Mesodermal cell (in vitro differentiated cells): ENCODE results near the gene KRTAP9-1.
"Not testable (repeated sequence)": the region's sequence is repeated elsewhere in the genome, so short reads cannot be mapped to it uniquely, and the experiment has no call there.

ENCODE experiments used
- H3K27ac ChIP-seq: 2 replicates; pipeline ENCODE4 v1.7.0; 2013; ENCODE audit warnings: mild to moderate bottlenecking, low read depth, low read length, moderate library complexity; ENCODE audit not compliant: severe bottlenecking
- H3K36me3 ChIP-seq: 2 replicates; pipeline ENCODE4 v1.7.1; 2013; ENCODE audit warnings: mild to moderate bottlenecking, low read length, moderate library complexity; ENCODE audit not compliant: control insufficient read depth, insufficient read depth
- H3K4me1 ChIP-seq: one replicate; pipeline ENCODE4 v1.7.1; 2013; ENCODE audit warnings: mild to moderate bottlenecking, low read length; ENCODE audit not compliant: insufficient read depth, control insufficient read depth, poor library complexity, severe bottlenecking
- H3K4me3 ChIP-seq: 2 replicates; pipeline ENCODE4 v1.7.0; 2013; ENCODE audit warnings: low read length, control low read depth, mild to moderate bottlenecking; ENCODE audit not compliant: insufficient read depth, poor library complexity, severe bottlenecking; ENCODE audit errors: extremely low read depth
- H3K9me3 ChIP-seq: 2 replicates; pipeline ENCODE4 v1.7.1; 2013; ENCODE audit warnings: mild to moderate bottlenecking, low read length, moderate library complexity; ENCODE audit not compliant: control insufficient read depth
- WGBS, 2 experiments: methylation state at CpG; one replicate each; pipeline ENCODE4 v1.1.5; 2013; ENCODE audit warnings: missing lambda C conversion rate in 2 of 2; ENCODE audit not compliant: insufficient coverage in 2 of 2; 5-methylcytosine and 5-hydroxymethylcytosine counted together

Gene KRTAP9-1

GRCh38 chr17:41223821-41224220 is 34.1 kb downstream of the KRTAP9-1 start:
- H3K9me3 ChIP-seq: no peaks in the 10 kb centered on the region
- no peak overlapping the region for H3K4me3 ChIP-seq
- H3K4me1 ChIP-seq: no peaks in the 10 kb centered on the region
- H3K36me3 ChIP-seq: no peaks in the 10 kb centered on the region
- H3K27ac ChIP-seq: no peak overlapping the region
- 67% methylated on average over 1 of the region's 2 CpGs; no CpG with 5 or more reads in 1 of the 2 experiments for WGBS, 2 experiments

GRCh38 chr17:41226051-41226450 is 36.4 kb downstream of the KRTAP9-1 start:
- no peak overlapping the region for H3K4me3 ChIP-seq
- 79 to 80% methylated on average over 2 to 3 of the region's 6 CpGs for WGBS, 2 experiments
- no peaks in the 10 kb centered on the region for H3K36me3 ChIP-seq
- no peaks in the 10 kb centered on the region for H3K4me1 ChIP-seq
- H3K27ac ChIP-seq: no peak overlapping the region
- no peaks in the 10 kb centered on the region for H3K9me3 ChIP-seq

- not testable (repeated sequence) for H3K9me3 ChIP-seq, H3K4me1 ChIP-seq, H3K27ac ChIP-seq, H3K4me3 ChIP-seq, H3K36me3 ChIP-seq
- WGBS, 2 experiments: 63 to 84% methylated on average over 2 of the region's 4 CpGs
Measured at GRCh38 chr17:41226598-41227095, 37.0 kb downstream of the KRTAP9-1 start, which contains the start of gene KRTAP9-2. Gene KRTAP9-2, plus strand, starts transcription at chr17:41226648. Its CDS starts 7 bp downstream, at chr17:41226655.

GRCh38 chr17:41230094-41230493 is 40.4 kb downstream of the KRTAP9-1 start:
- H3K27ac ChIP-seq: no peak overlapping the region
- no peak overlapping the region for H3K4me3 ChIP-seq
- H3K36me3 ChIP-seq: no peaks in the 10 kb centered on the region
- H3K9me3 ChIP-seq: no peaks in the 10 kb centered on the region
- no peaks in the 10 kb centered on the region for H3K4me1 ChIP-seq

- no peak overlapping the region for H3K4me3 ChIP-seq
- H3K36me3 ChIP-seq: no peaks in the 10 kb centered on the region
- no peaks in the 10 kb centered on the region for H3K9me3 ChIP-seq
- no peaks in the 10 kb centered on the region for H3K4me1 ChIP-seq
- 87% methylated on average over 6 of the region's 6 CpGs for WGBS, 2 experiments
- no peak overlapping the region for H3K27ac ChIP-seq
Measured at GRCh38 chr17:41231731-41232130, 42.0 kb downstream of the KRTAP9-1 start.

GRCh38 chr17:41232399-41233105 is 42.9 kb downstream of the KRTAP9-1 start, which contains the start of gene KRTAP9-3:
Gene KRTAP9-3, plus strand, starts transcription at chr17:41232449. Its CDS starts 53 bp downstream, at chr17:41232502.
- H3K4me3 ChIP-seq, H3K36me3 ChIP-seq, H3K27ac ChIP-seq, H3K4me1 ChIP-seq, H3K9me3 ChIP-seq: not testable (repeated sequence)
- WGBS, 2 experiments: 86 to 93% methylated on average over 1 of the region's 1 CpG

DNA sequence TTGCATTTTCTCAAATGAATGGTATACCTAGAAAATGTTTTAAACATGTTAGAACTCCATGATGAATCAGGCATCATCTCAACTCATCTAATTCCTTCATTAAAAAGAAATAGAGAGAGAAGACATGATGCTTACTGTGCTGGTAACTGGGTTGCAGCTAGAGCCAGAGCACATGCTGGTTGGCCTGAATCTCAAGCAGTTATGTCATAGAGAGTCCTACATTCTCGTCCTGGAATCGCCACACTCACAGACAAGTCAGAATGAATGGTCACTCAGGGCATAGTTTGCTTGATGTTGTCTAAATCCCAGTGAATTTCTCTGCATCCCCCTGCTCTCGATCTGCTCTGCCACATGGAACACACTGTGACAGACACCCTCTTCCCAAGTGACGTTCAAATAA is 47.4 kb downstream of the KRTAP9-1 start:
- not testable (repeated sequence) for H3K9me3 ChIP-seq, H3K36me3 ChIP-seq, H3K4me3 ChIP-seq, H3K27ac ChIP-seq, H3K4me1 ChIP-seq
- 65 to 69% methylated on average over 2 to 3 of the region's 4 CpGs for WGBS, 2 experiments

GRCh38 chr17:41237949-41238437 is 48.3 kb downstream of the KRTAP9-1 start, which contains the start of gene KRTAP9-8:
Gene KRTAP9-8, plus strand, starts transcription at chr17:41237999. Its CDS starts 53 bp downstream, at chr17:41238052.
- 29% methylated on average over 1 of the region's 3 CpGs; no CpG with 5 or more reads in 1 of the 2 experiments for WGBS, 2 experiments
- not testable (repeated sequence) for H3K4me3 ChIP-seq, H3K36me3 ChIP-seq, H3K4me1 ChIP-seq, H3K27ac ChIP-seq, H3K9me3 ChIP-seq
